A549 (cell line): ENCODE results near the gene ACOX1. TPM values are rescaled to one million over a fixed set of nuclear protein-coding genes. Genes with fewer than 3 reads are reported as not detected.
A peak's percentile ranks its signal among the peaks of the same experiment; 100 is the strongest.

Source experiments
- ATAC-seq, 2 experiments: fragments of 200-7000 bp in 1 of 2; fragments of >200 bp in 1 of 2; cut with Nextera tagmentation in 1 of 2; cut with Tn5 transposase in 1 of 2; 3 replicates each; pipeline versions ENCODE4 v1.8.0 to v1.9.1; 2018 to 2020; ENCODE audit warnings: mild to moderate bottlenecking in 1 of 2, moderate library complexity in 1 of 2
- CTCF ChIA-PET: fragments of 300-600 bp; sonication (Branson Sonifier 250); formaldehyde crosslinking; extraction: SDS; loops from one replicate; lab custom pipeline; 2021; ENCODE audit warnings: antibody characterized with exemption, inconsistent platforms; lab: Yijun Ruan, JAX
- POLR2A ChIA-PET: fragments of 350-600 bp; formaldehyde crosslinking; extraction: SDS; loops from one replicate; lab custom pipeline; 2021; ENCODE audit warnings: antibody characterized with exemption, inconsistent platforms; lab: Yijun Ruan, JAX
- DNase-seq, 2 experiments: peaks; one replicate each; pipeline versions ENCODE4 v3.0.0 to v3.0.0-alpha.2; 2011 to 2016; ENCODE audit warnings: low read depth in 1 of 2, low spot score in 1 of 2
- FAIRE-seq: peaks from 2 replicates; lab custom pipeline; 2011; peaks lifted over from hg19 to GRCh38; lab: Jason Lieb, UNC
- H3K27ac ChIP-seq, 2 experiments: fragments of >200 bp; sonication (Bioruptor Twin); formaldehyde crosslinking; 3 replicates each; pipeline ENCODE4 v1.5.1; 2016 to 2017
- H3K4me1 ChIP-seq: fragments of >200 bp; sonication (Bioruptor Twin); formaldehyde crosslinking; 3 replicates; pipeline ENCODE4 v1.6.1; 2016
- H3K4me2 ChIP-seq: fragments of >200 bp; sonication (Bioruptor Twin); formaldehyde crosslinking; 3 replicates; pipeline ENCODE4 v1.6.1; 2016
- H3K4me3 ChIP-seq: fragments of >200 bp; sonication (Bioruptor Twin); formaldehyde crosslinking; 3 replicates; pipeline ENCODE4 v1.5.1; 2016
- H3K9me3 ChIP-seq: fragments of >200 bp; sonication (Bioruptor Twin); formaldehyde crosslinking; 3 replicates; pipeline ENCODE4 v1.6.1; 2016
- CBX8 ChIP-seq: fragments of 200-600 bp; sonication (generic); IDR thresholded peaks from 2 replicates; pipeline ENCODE4 v1.6.1; 2016
- CHD4 ChIP-seq: fragments of 200-600 bp; sonication (generic); IDR thresholded peaks from 2 replicates; pipeline ENCODE4 v1.6.1; 2016; ENCODE audit warnings: antibody characterized with exemption, mild to moderate bottlenecking, borderline replicate concordance
- EHF ChIP-seq: fragments of 250-450 bp; sonication (Bioruptor Pico); IDR thresholded peaks from 2 replicates; pipeline ENCODE4 v1.5.0; 2020; ENCODE audit warnings: mild to moderate bottlenecking
- EHMT2 ChIP-seq: fragments of 200-600 bp; sonication (generic); IDR thresholded peaks from 2 replicates; pipeline ENCODE4 v1.6.1; 2016; ENCODE audit warnings: antibody characterized with exemption, low read depth, mild to moderate bottlenecking, moderate library complexity
- EP300 ChIP-seq, 2 experiments: fragments of >200 bp; sonication (Bioruptor Twin); formaldehyde crosslinking; IDR thresholded peaks; 2 replicates in 1 of 2; 3 replicates in 1 of 2; pipeline ENCODE4 v1.6.1; 2016 to 2017
- ESRRA ChIP-seq: fragments of 150-350 bp; IDR thresholded peaks from 2 replicates; pipeline ENCODE4 v1.6.1; 2014; ENCODE audit warnings: mild to moderate bottlenecking, low read length, borderline replicate concordance
- FOSB ChIP-seq: fragments of 250-450 bp; sonication (Bioruptor Pico); IDR thresholded peaks from 2 replicates; pipeline ENCODE4 v1.5.0; 2020; ENCODE audit warnings: mild to moderate bottlenecking, moderate library complexity
- FOSL2 ChIP-seq, 2 experiments: fragments of 450-650 bp in 1 of 2; fragments of >200 bp in 1 of 2; sonication (Bioruptor Twin) in 1 of 2; formaldehyde crosslinking; IDR thresholded peaks; 2 replicates each; pipeline versions ENCODE4 v1.5.0 to v1.6.1; 2016 to 2020; ENCODE audit warnings: mild to moderate bottlenecking in 1 of 2, moderate library complexity in 1 of 2
- HDAC2 ChIP-seq: fragments of 200-600 bp; sonication (generic); IDR thresholded peaks from 2 replicates; pipeline ENCODE4 v1.6.1; 2016
- HOXA7 ChIP-seq: fragments of 250-450 bp; sonication (Bioruptor Pico); IDR thresholded peaks from 2 replicates; pipeline ENCODE4 v1.5.0; 2020; ENCODE audit warnings: mild to moderate bottlenecking, moderate library complexity
- HOXB13 ChIP-seq: fragments of 250-450 bp; sonication (Bioruptor Pico); IDR thresholded peaks from 2 replicates; pipeline ENCODE4 v1.5.0; 2020; ENCODE audit warnings: low read depth, mild to moderate bottlenecking, moderate library complexity
- HOXB5 ChIP-seq: fragments of 250-450 bp; sonication (Bioruptor Pico); IDR thresholded peaks from 2 replicates; pipeline ENCODE4 v1.5.0; 2020; ENCODE audit warnings: mild to moderate bottlenecking, moderate library complexity
- KDM1A ChIP-seq: fragments of 200-600 bp; sonication (generic); IDR thresholded peaks from 2 replicates; pipeline ENCODE4 v1.6.1; 2016; ENCODE audit warnings: low read depth, mild to moderate bottlenecking
- KDM5A ChIP-seq: fragments of 200-600 bp; sonication (generic); IDR thresholded peaks from 2 replicates; pipeline ENCODE4 v1.6.1; 2016; ENCODE audit warnings: antibody characterized with exemption, mild to moderate bottlenecking
- MAFK ChIP-seq: fragments of 450-650 bp; IDR thresholded peaks from 2 replicates; pipeline ENCODE4 v1.6.1; 2014; ENCODE audit not compliant: partially characterized antibody
- MAZ ChIP-seq: fragments of 150-350 bp; IDR thresholded peaks from 2 replicates; pipeline ENCODE4 v1.6.1; 2014; ENCODE audit warnings: antibody characterized with exemption, low read depth, low read length, borderline replicate concordance
- NPAS2 ChIP-seq: fragments of 250-450 bp; sonication (Bioruptor Pico); IDR thresholded peaks from 2 replicates; pipeline ENCODE4 v1.8.0; 2022; ENCODE audit warnings: mild to moderate bottlenecking, moderate library complexity, borderline replicate concordance
- POLR2AphosphoS2 ChIP-seq: conservative IDR thresholded peaks from 2 replicates; pipeline ENCODE4 v1.6.1; 2012; ENCODE audit warnings: low read length, improper control_type of control experiment, inconsistent platforms
- RFX5 ChIP-seq: fragments of 450-650 bp; IDR thresholded peaks from 2 replicates; pipeline ENCODE4 v1.7.1; 2014; ENCODE audit warnings: antibody characterized with exemption, mild to moderate bottlenecking, moderate library complexity
- RNF2 ChIP-seq: fragments of 200-600 bp; sonication (generic); IDR thresholded peaks from 2 replicates; pipeline ENCODE4 v1.6.1; 2016; ENCODE audit warnings: low read depth, mild to moderate bottlenecking, antibody characterized with exemption, moderate library complexity, borderline replicate concordance
- ZFP36 ChIP-seq: fragments of 450-650 bp; IDR thresholded peaks from 2 replicates; pipeline ENCODE4 v1.6.1; 2014; ENCODE audit warnings: borderline replicate concordance; ENCODE audit not compliant: partially characterized antibody
- ZNF302 ChIP-seq: fragments of 250-450 bp; sonication (Bioruptor Pico); IDR thresholded peaks from 2 replicates; pipeline ENCODE4 v1.9.0; 2021; ENCODE audit warnings: inconsistent platforms, mild to moderate bottlenecking, moderate library complexity
- WGBS: methylation state at CpG from one replicate; pipeline ENCODE4 v1.1.6; 2017; ENCODE audit errors: missing lambda C conversion rate; 5-methylcytosine and 5-hydroxymethylcytosine counted together
- polyA plus RNA-seq, 4 experiments: library from polyadenylated mRNA; depleted of rRNA in 3 of 4; stranded (reverse); fragments of >200 nt; fragmentation: RNase III in 1 of 4; extraction: RNeasy Plus Mini Kit Qiagen cat#74134 plus additional on column Dnase treatment in 1 of 4; gene quantifications; 2 replicates in 3 of 4; 3 replicates in 1 of 4; pipeline ENCODE4 v1.2.3, GENCODE V29; 2011 to 2017
- TF ChIP-seq, protein P1 (sequence below): fragments of 250-450 bp; sonication (Bioruptor Pico); IDR thresholded peaks from 2 replicates; pipeline ENCODE4 v1.5.0; 2021; ENCODE audit warnings: mild to moderate bottlenecking, moderate library complexity, borderline replicate concordance
- TF ChIP-seq, protein P2 (sequence below): fragments of 450-650 bp; IDR thresholded peaks from 2 replicates; pipeline ENCODE4 v1.6.1; 2014; ENCODE audit warnings: antibody characterized with exemption
- TF ChIP-seq, protein P3 (sequence below): fragments of >200 bp; sonication (Bioruptor Twin); formaldehyde crosslinking; IDR thresholded peaks from 3 replicates; pipeline ENCODE4 v1.6.1; 2016

Gene ACOX1
- polyA plus RNA-seq, 2 of the 4 experiments (the other 2 are of a cell fraction): 17.9 to 31.1 TPM

DNA sequence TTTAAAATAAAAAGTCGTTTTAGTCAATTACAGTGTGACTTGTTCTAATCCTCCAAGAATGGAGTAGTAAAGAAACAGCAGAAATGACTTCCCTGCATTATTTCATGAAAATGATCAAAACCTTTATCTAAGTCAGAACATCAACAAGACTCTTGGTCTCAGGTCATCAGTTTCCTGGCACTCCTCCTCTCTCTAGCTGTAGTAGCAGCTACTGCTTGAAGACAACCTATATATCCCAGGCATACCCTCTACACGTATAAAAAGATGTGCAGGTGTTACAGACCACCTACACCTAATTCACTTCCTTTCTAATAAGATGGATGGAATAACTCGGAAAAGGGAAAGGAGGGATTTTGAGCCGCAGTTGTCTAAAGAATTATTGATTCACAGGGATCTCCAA is 36.5 kb downstream of the ACOX1 start:
- no peak overlapping the region for H3K4me2 ChIP-seq
- no peak overlapping the region for H3K27ac ChIP-seq
- ATAC-seq (no peak), FAIRE-seq (no peak), DNase-seq (no peak)
- ChIA-PET CTCF (interaction anchor here (1.4 kb wide), 1 partner anchor 8 kb away, joined by 4 read pairs; no protein-coding TSS in a partner anchor), POLR2A (no interaction called here)
- H3K4me3 ChIP-seq: no peak overlapping the region
- H3K9me3 ChIP-seq: no peaks in the 10 kb centered on the region
- TF ChIP-seq RNF2: no peak
- no peak for TF ChIP-seq EP300 (IDR thresholded peaks at IDR 0.05)
- no peak for TF ChIP-seq EHF (CRISPR knock-in tag)
- no peak for TF ChIP-seq CBX8
- TF ChIP-seq ESRRA: no peak
- TF ChIP-seq, protein P1, sequence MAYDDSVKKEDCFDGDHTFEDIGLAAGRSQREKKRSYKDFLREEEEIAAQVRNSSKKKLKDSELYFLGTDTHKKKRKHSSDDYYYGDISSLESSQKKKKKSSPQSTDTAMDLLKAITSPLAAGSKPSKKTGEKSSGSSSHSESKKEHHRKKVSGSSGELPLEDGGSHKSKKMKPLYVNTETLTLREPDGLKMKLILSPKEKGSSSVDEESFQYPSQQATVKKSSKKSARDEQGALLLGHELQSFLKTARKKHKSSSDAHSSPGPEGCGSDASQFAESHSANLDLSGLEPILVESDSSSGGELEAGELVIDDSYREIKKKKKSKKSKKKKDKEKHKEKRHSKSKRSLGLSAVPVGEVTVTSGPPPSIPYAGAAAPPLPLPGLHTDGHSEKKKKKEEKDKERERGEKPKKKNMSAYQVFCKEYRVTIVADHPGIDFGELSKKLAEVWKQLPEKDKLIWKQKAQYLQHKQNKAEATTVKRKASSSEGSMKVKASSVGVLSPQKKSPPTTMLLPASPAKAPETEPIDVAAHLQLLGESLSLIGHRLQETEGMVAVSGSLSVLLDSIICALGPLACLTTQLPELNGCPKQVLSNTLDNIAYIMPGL (CRISPR knock-in tag): no peak
- no peak for TF ChIP-seq ZFP36
- H3K4me1 ChIP-seq: peaks cover 5% of the 10 kb centered on the region; the same call in 1 of the 3 replicates
- WGBS: 87% methylated on average over 4 of the region's 4 CpGs

DNA sequence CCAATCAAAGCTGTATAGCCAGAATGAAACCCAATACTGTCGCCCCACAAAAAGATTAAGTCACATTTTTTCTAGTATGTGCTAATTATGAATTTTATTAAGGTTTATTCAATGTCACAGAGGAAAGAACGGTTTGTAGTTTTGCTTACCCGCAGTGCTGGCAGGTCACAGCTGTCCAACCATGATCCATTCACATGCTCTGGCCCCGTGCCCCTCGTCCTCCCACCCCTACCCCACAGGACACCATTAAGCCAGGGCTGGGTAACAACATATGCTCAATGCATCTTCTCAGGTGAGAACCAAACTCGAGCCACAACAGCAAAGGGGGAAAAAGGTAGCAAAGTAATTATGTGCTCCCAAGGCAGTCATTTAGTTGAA is 37.5 kb downstream of the ACOX1 start:
- Histone ChIP-seq H3K27ac (peak overlapping the region; percentile 39 to 94; a peak in 5 of 6 replicates), H3K4me1 (peaks cover 5% of the 10 kb centered on the region; the same call in 1 of the 3 replicates), H3K4me2 (peak overlapping the region; percentile 71), H3K4me3 (peak overlapping the region; percentile 19)
- ATAC-seq: peak in 1 of 2 experiments; percentile 2; a peak in 1 of 6 replicates
- 75% methylated on average over 6 of the region's 6 CpGs for WGBS
- TF ChIP-seq FOSB (CRISPR knock-in tag) (no peak), NPAS2 (CRISPR knock-in tag) (no peak), HOXB5 (CRISPR knock-in tag) (no peak), HDAC2 (no peak), FOSL2 (IDR thresholded peaks at IDR 0.05) (no peak), FOSL2 (CRISPR knock-in tag; IDR thresholded peaks at IDR 0.05) (no peak), MAFK (no peak), KDM5A (no peak), RFX5 (no peak), CHD4 (no peak), POLR2AphosphoS2 (no peak), EP300 (IDR thresholded peaks at IDR 0.05) (no peak), KDM1A (no peak), HOXB13 (CRISPR knock-in tag) (no peak), ZNF302 (CRISPR knock-in tag) (no peak), MAZ (no peak), HOXA7 (CRISPR knock-in tag) (no peak), EHMT2 (no peak)
- TF ChIP-seq, protein P2, sequence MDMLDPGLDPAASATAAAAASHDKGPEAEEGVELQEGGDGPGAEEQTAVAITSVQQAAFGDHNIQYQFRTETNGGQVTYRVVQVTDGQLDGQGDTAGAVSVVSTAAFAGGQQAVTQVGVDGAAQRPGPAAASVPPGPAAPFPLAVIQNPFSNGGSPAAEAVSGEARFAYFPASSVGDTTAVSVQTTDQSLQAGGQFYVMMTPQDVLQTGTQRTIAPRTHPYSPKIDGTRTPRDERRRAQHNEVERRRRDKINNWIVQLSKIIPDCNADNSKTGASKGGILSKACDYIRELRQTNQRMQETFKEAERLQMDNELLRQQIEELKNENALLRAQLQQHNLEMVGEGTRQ: no peak
- TF ChIP-seq, protein P3, sequence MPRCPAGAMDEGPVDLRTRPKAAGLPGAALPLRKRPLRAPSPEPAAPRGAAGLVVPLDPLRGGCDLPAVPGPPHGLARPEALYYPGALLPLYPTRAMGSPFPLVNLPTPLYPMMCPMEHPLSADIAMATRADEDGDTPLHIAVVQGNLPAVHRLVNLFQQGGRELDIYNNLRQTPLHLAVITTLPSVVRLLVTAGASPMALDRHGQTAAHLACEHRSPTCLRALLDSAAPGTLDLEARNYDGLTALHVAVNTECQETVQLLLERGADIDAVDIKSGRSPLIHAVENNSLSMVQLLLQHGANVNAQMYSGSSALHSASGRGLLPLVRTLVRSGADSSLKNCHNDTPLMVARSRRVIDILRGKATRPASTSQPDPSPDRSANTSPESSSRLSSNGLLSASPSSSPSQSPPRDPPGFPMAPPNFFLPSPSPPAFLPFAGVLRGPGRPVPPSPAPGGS: no peak
- TF ChIP-seq, all 56 proteins: peak for 0
- no peak for DNase-seq
- H3K9me3 ChIP-seq: no peaks in the 10 kb centered on the region
- ChIA-PET POLR2A (interaction anchor here (0.7 to 1.3 kb wide), 12 partner anchors 8 to 323 kb away, joined by 3 to 13 read pairs (median 4); partner anchors contain the start of genes ACOX1, TEN1, UBALD2 and WBP2), CTCF (interaction anchor here (0.8 to 1.6 kb wide), 10 partner anchors 9 to 204 kb away, joined by 3 to 9 read pairs (median 4); partner anchors contain the start of genes ACOX1, CDK3, TEN1 and TRIM65)
- no peak for FAIRE-seq
